GM12878 (cell line): Measurements from ENCODE around the gene ALKBH2. TPM values are rescaled to one million over a fixed set of nuclear protein-coding genes. Genes with fewer than 3 reads are reported as not detected.
A peak's percentile ranks its signal among the peaks of the same experiment; 100 is the strongest.

ENCODE experiments used
- ATAC-seq: fragments of 200-7000 bp; cut with Tn5 transposase; 3 replicates; pipeline ENCODE4 v1.9.1; 2020; ENCODE audit warnings: mild to moderate bottlenecking, moderate library complexity
- BruUV-seq: library from RNA; stranded (reverse); fragments of 400-500 nt; replicated peaks from 2 replicates; lab custom pipeline; 2021; lab: Mats Ljungman, UMichigan
- CTCF ChIA-PET: fragments of 300-600 bp; sonication (Branson Sonifier 250); formaldehyde crosslinking; extraction: SDS; loops from one replicate; lab custom pipeline; 2021; ENCODE audit warnings: inconsistent platforms; lab: Yijun Ruan, JAX
- POLR2A ChIA-PET: fragments of 350-600 bp; formaldehyde crosslinking; extraction: SDS; loops from one replicate; lab custom pipeline; 2021; ENCODE audit warnings: inconsistent platforms; lab: Charles Lee
- RAD21 ChIA-PET: fragments of 300-600 bp; sonication (Branson Sonifier 250); formaldehyde crosslinking; loops from one replicate; lab custom pipeline; 2023; ENCODE audit warnings: antibody characterized with exemption; ENCODE audit not compliant: unreplicated experiment; lab: Charles Lee
- SMC1A ChIA-PET: fragments of 300-600 bp; sonication (Branson Sonifier 250); formaldehyde crosslinking; loops from one replicate; lab custom pipeline; 2023; ENCODE audit not compliant: unreplicated experiment, uncharacterized antibody; lab: Charles Lee
- DNase-seq: peaks from one replicate; pipeline ENCODE4 v3.0.0-alpha.2; 2011; ENCODE audit warnings: low read depth, low spot score
- FAIRE-seq: peaks from 3 replicates; lab custom pipeline; 2011; peaks lifted over from hg19 to GRCh38; lab: Jason Lieb, UNC
- H2AFZ ChIP-seq: 2 replicates; pipeline ENCODE4 v1.6.0; 2011; ENCODE audit warnings: low read depth, low read length, control low read depth; ENCODE audit not compliant: control insufficient read depth
- H3K27ac ChIP-seq: 2 replicates; pipeline ENCODE4 v1.5.1; 2011; ENCODE audit warnings: control low read depth; ENCODE audit not compliant: control insufficient read depth, insufficient read depth
- H3K27me3 ChIP-seq, 2 experiments: replicated peaks in 1 of 2; 2 replicates each; pipeline versions ENCODE4 v1.6.0 to v1.6.1; 2011; ENCODE audit warnings: low read length in 1 of 2; ENCODE audit not compliant: control insufficient read depth in 2 of 2, insufficient read depth in 2 of 2
- H3K36me3 ChIP-seq, 2 experiments: 2 replicates each; pipeline ENCODE4 v1.5.1; 2011; ENCODE audit warnings: low read length in 1 of 2; ENCODE audit not compliant: control insufficient read depth in 2 of 2, insufficient read depth in 2 of 2
- H3K4me1 ChIP-seq: 2 replicates; pipeline ENCODE4 v1.6.1; 2011; ENCODE audit warnings: mild to moderate bottlenecking, low read length, moderate library complexity, mixed read lengths; ENCODE audit not compliant: control insufficient read depth, insufficient read depth
- H3K4me2 ChIP-seq: 2 replicates; pipeline ENCODE4 v1.6.0; 2011; ENCODE audit warnings: control low read depth; ENCODE audit not compliant: control insufficient read depth, insufficient read depth
- H3K4me3 ChIP-seq: fragments of 200-600 bp; sonication (generic); 2 replicates; pipeline ENCODE4 v1.5.1; 2016
- H3K79me2 ChIP-seq: 2 replicates; pipeline ENCODE4 v1.6.0; 2011; ENCODE audit warnings: low read length; ENCODE audit not compliant: control insufficient read depth, insufficient read depth
- H3K9ac ChIP-seq: 2 replicates; pipeline ENCODE4 v1.8.0; 2011; ENCODE audit warnings: low read length, control low read depth, mixed read lengths; ENCODE audit not compliant: control insufficient read depth, insufficient read depth
- H3K9me3 ChIP-seq: replicated peaks from 3 replicates; pipeline ENCODE4 v1.5.1; 2011; ENCODE audit warnings: mild to moderate bottlenecking, low read length; ENCODE audit not compliant: control insufficient read depth, insufficient read depth
- H4K20me1 ChIP-seq: 2 replicates; pipeline ENCODE4 v1.6.0; 2011; ENCODE audit not compliant: control insufficient read depth, insufficient read depth
- CHD4 ChIP-seq: fragments of 200-600 bp; sonication (generic); IDR thresholded peaks from 2 replicates; pipeline ENCODE4 v1.6.1; 2016; ENCODE audit warnings: mild to moderate bottlenecking
- IRF3 ChIP-seq: fragments of 450-650 bp; IDR thresholded peaks from 2 replicates; pipeline ENCODE4 v1.6.1; 2014; ENCODE audit warnings: mild to moderate bottlenecking
- ZBTB40 ChIP-seq: fragments of 450-650 bp; IDR thresholded peaks from 2 replicates; pipeline ENCODE4 v1.6.1; 2016; ENCODE audit warnings: mild to moderate bottlenecking, moderate library complexity, borderline replicate concordance
- WGBS: methylation state at CpG from one replicate; pipeline ENCODE4 v1.1.6; 2016; ENCODE audit warnings: low lambda C conversion rate; ENCODE audit not compliant: insufficient replicate concordance, insufficient coverage; ENCODE audit errors: missing lambda C conversion rate; 5-methylcytosine and 5-hydroxymethylcytosine counted together
- in situ Hi-C: fragments of 300-500 bp; cut with MboI; formaldehyde crosslinking; loops from 9 replicates; pipeline ENCODE4 v1.14.3; 2018; ENCODE audit warnings: mixed read lengths
- intact Hi-C: fragments of 100-400 bp; cut with micrococcal nuclease; formaldehyde crosslinking; loops from one replicate; pipeline ENCODE4 v1.14.2; 2022; ENCODE audit not compliant: unreplicated experiment
- polyA plus RNA-seq, 11 experiments: library from polyadenylated mRNA; depleted of rRNA in 4 of 11; unstranded in 6 of 11; stranded (reverse) in 5 of 11; fragments of >200 nt; fragmentation: Nextera tagmentation in 4 of 11; fragmentation: Illumina TruSeq in 1 of 11; extraction: Ambion mirVana in 4 of 11; extraction: Trizol in 1 of 11; gene quantifications; 1 replicate in 1 of 11; 2 replicates in 10 of 11; pipeline versions ENCODE4 v1.2.1 to v1.2.3, GENCODE V29; 2011 to 2016; ENCODE audit warnings: inconsistent platforms in 2 of 11, missing spikeins in 2 of 11, low read depth in 1 of 11
- total RNA-seq, 4 experiments: library from RNA; depleted of rRNA in 3 of 4; stranded (reverse); fragments of >200 nt in 3 of 4; fragmentation: Illumina TruSeq in 1 of 4; extraction: Trizol in 1 of 4; gene quantifications; 2 replicates each; pipeline versions ENCODE4 v1.2.1 to v1.2.3, GENCODE V29; 2013 to 2021
- TF ChIP-seq, protein P1 (sequence below): IDR thresholded peaks from 2 replicates; pipeline ENCODE4 v1.6.1; 2012; ENCODE audit warnings: improper control_type of control experiment, low read depth, low read length; ENCODE audit not compliant: insufficient replicate concordance
- TF ChIP-seq, protein P2 (sequence below): fragments of 450-650 bp; IDR thresholded peaks from 2 replicates; pipeline ENCODE4 v1.6.1; 2017; ENCODE audit warnings: antibody characterized with exemption, mild to moderate bottlenecking, moderate library complexity

The ALKBH2 gene
- total and polyA plus RNA-seq, 10 of the 15 experiments (the other 5 are each of a cell fraction or from before 2014, with no cell fraction given): 5.6 to 40.3 (median 31.2) TPM

DNA sequence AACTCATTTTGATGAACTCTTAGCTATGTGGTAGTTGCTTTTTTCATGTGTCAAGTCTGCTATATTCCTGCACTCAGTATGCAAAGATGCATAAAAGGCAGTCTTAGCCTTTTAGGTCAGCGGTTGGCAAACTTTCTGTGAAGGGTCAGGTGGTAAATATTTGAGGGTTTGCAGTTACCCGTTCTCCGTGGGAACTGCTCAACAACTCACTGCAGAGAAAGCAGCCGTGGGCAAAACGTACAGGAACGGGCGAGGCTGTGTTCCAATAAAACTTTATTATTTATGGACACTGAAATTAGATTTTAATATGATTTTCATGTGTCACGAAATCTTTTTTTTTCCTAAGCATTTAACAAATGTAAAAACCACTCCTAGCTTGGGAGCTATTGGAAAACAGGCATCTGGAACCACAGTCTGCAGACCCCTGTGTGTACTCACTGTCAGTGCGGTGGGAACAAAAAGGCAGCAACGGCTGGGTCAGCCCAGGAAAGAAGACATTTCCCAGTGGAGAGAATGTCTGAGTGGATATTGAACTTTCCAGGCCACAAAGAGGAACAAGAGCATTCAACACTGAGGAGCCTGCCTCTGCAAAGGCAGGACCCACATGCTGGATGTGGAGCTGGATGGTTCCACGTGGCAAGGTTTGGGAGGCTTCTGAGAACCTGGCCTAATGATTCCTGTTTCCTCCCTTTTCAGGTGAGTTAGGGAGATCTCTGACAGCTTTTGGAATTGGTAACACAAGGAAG lies 19.6 kb upstream of the ALKBH2 start:
- FAIRE-seq: no peak
- ChIA-PET RAD21 (interaction anchor here (1.2 to 1.4 kb wide), 2 partner anchors 271 to 281 kb away, joined by 3 to 5 read pairs; no protein-coding TSS in a partner anchor), POLR2A (no interaction called here), CTCF (interaction anchor here (0.6 to 2.2 kb wide), 14 partner anchors 10 to 760 kb away, joined by 3 to 19 read pairs (median 4); partner anchors contain the start of gene UNG)
- no peaks in the 10 kb centered on the region for H4K20me1 ChIP-seq
- no peaks in the 10 kb centered on the region for H3K9me3 ChIP-seq
- H2AFZ ChIP-seq: no peak overlapping the region
- no peak overlapping the region for H3K4me3 ChIP-seq
- H3K27me3 ChIP-seq: no peaks in the 10 kb centered on the region
- BruUV-seq: no TSS peak
- no peaks in the 10 kb centered on the region for H3K79me2 ChIP-seq
- WGBS: 78% methylated on average over 11 of the region's 11 CpGs
- DNase-seq: no peak
- H3K27ac ChIP-seq: no peak overlapping the region
- H3K4me1 ChIP-seq: no peaks in the 10 kb centered on the region
- peak; percentile 57 for TF ChIP-seq ZBTB40
- TF ChIP-seq, protein P1, sequence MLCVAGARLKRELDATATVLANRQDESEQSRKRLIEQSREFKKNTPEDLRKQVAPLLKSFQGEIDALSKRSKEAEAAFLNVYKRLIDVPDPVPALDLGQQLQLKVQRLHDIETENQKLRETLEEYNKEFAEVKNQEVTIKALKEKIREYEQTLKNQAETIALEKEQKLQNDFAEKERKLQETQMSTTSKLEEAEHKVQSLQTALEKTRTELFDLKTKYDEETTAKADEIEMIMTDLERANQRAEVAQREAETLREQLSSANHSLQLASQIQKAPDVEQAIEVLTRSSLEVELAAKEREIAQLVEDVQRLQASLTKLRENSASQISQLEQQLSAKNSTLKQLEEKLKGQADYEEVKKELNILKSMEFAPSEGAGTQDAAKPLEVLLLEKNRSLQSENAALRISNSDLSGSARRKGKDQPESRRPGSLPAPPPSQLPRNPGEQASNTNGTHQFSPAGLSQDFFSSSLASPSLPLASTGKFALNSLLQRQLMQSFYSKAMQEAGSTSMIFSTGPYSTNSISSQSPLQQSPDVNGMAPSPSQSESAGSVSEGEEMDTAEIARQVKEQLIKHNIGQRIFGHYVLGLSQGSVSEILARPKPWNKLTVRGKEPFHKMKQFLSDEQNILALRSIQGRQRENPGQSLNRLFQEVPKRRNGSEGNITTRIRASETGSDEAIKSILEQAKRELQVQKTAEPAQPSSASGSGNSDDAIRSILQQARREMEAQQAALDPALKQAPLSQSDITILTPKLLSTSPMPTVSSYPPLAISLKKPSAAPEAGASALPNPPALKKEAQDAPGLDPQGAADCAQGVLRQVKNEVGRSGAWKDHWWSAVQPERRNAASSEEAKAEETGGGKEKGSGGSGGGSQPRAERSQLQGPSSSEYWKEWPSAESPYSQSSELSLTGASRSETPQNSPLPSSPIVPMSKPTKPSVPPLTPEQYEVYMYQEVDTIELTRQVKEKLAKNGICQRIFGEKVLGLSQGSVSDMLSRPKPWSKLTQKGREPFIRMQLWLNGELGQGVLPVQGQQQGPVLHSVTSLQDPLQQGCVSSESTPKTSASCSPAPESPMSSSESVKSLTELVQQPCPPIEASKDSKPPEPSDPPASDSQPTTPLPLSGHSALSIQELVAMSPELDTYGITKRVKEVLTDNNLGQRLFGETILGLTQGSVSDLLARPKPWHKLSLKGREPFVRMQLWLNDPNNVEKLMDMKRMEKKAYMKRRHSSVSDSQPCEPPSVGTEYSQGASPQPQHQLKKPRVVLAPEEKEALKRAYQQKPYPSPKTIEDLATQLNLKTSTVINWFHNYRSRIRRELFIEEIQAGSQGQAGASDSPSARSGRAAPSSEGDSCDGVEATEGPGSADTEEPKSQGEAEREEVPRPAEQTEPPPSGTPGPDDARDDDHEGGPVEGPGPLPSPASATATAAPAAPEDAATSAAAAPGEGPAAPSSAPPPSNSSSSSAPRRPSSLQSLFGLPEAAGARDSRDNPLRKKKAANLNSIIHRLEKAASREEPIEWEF: no peak
- TF ChIP-seq, protein P2, sequence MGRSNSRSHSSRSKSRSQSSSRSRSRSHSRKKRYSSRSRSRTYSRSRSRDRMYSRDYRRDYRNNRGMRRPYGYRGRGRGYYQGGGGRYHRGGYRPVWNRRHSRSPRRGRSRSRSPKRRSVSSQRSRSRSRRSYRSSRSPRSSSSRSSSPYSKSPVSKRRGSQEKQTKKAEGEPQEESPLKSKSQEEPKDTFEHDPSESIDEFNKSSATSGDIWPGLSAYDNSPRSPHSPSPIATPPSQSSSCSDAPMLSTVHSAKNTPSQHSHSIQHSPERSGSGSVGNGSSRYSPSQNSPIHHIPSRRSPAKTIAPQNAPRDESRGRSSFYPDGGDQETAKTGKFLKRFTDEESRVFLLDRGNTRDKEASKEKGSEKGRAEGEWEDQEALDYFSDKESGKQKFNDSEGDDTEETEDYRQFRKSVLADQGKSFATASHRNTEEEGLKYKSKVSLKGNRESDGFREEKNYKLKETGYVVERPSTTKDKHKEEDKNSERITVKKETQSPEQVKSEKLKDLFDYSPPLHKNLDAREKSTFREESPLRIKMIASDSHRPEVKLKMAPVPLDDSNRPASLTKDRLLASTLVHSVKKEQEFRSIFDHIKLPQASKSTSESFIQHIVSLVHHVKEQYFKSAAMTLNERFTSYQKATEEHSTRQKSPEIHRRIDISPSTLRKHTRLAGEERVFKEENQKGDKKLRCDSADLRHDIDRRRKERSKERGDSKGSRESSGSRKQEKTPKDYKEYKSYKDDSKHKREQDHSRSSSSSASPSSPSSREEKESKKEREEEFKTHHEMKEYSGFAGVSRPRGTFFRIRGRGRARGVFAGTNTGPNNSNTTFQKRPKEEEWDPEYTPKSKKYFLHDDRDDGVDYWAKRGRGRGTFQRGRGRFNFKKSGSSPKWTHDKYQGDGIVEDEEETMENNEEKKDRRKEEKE: no peak
- TF ChIP-seq IRF3: no peak
- TF ChIP-seq CHD4: no peak
- TF ChIP-seq, all 136 proteins: peak for 1
- no peak for ATAC-seq
- in situ Hi-C loops: no loop called here
- Histone ChIP-seq H3K36me3 (peaks cover 4 to 9% of the 10 kb centered on the region in 2 experiments; a peak in 3 of 4 replicates), H3K9ac (no peak overlapping the region), H3K4me2 (no peak overlapping the region)
- SMC1A ChIA-PET: no interaction called here
- intact Hi-C loops: no loop called here
